MCF 10A (cell line): Measurements from ENCODE around the gene SLC47A1. TPM values are rescaled to one million over a fixed set of nuclear protein-coding genes. Genes with fewer than 3 reads are reported as not detected.

Experiments
- BruUV-seq: library from RNA; stranded (reverse); fragments of 400-500 nt; replicated peaks from 2 replicates; lab custom pipeline; 2021; lab: Mats Ljungman, UMichigan
- CTCF ChIA-PET: fragments of 300-600 bp; sonication (Branson Sonifier 250); formaldehyde crosslinking; extraction: SDS; loops from one replicate; lab custom pipeline; 2021; ENCODE audit warnings: antibody characterized with exemption, inconsistent platforms; lab: Yijun Ruan, JAX
- POLR2A ChIA-PET: fragments of 300-600, 350-650 bp; sonication (Branson Sonifier 250); formaldehyde crosslinking; extraction: SDS; loops from one replicate; lab custom pipeline; 2020; ENCODE audit warnings: antibody characterized with exemption, inconsistent platforms; lab: Yijun Ruan, JAX
- DNase-seq: peaks from one replicate; pipeline ENCODE4 v3.0.0-alpha.2; 2018; ENCODE audit not compliant: unreplicated experiment
- H3K27ac Mint-ChIP-seq: one replicate; pipeline ENCODE4 v1.8.0; 2022; ENCODE audit warnings: mild to moderate bottlenecking, low read depth, mixed read lengths; ENCODE audit not compliant: unreplicated experiment
- H3K27me3 Mint-ChIP-seq: one replicate; pipeline ENCODE4 v1.8.0; 2022; ENCODE audit warnings: mixed read lengths; ENCODE audit not compliant: insufficient read depth, unreplicated experiment
- H3K36me3 Mint-ChIP-seq: one replicate; pipeline ENCODE4 v1.8.0; 2022; ENCODE audit warnings: mild to moderate bottlenecking, moderate library complexity, mixed read lengths; ENCODE audit not compliant: insufficient read depth, unreplicated experiment
- H3K4me1 Mint-ChIP-seq: one replicate; pipeline ENCODE4 v1.8.0; 2022; ENCODE audit warnings: mixed read lengths; ENCODE audit not compliant: insufficient read depth, unreplicated experiment
- H3K4me3 Mint-ChIP-seq: one replicate; pipeline ENCODE4 v1.8.0; 2022; ENCODE audit warnings: mild to moderate bottlenecking, moderate library complexity, mixed read lengths; ENCODE audit not compliant: unreplicated experiment
- H3K9me3 Mint-ChIP-seq: one replicate; pipeline ENCODE4 v1.8.0; 2022; ENCODE audit warnings: mixed read lengths; ENCODE audit not compliant: unreplicated experiment
- intact Hi-C: fragments of 100-400 bp; cut with micrococcal nuclease; formaldehyde crosslinking; loops from 2 replicates; pipeline ENCODE4 v1.14.1; 2022
- total RNA-seq: library from RNA; stranded (reverse); gene quantifications from 2 replicates; pipeline ENCODE4 v1.2.3, GENCODE V29; 2022
- TF ChIP-seq, protein P1 (sequence below): fragments of 200-600 bp; IDR thresholded peaks from one replicate; pipeline ENCODE4 v1.8.0; 2022; ENCODE audit warnings: antibody characterized with exemption, mild to moderate bottlenecking; ENCODE audit not compliant: unreplicated experiment

The SLC47A1 gene
- total RNA-seq, 1 experiment from 2014 or later: 1.1 TPM

DNA sequence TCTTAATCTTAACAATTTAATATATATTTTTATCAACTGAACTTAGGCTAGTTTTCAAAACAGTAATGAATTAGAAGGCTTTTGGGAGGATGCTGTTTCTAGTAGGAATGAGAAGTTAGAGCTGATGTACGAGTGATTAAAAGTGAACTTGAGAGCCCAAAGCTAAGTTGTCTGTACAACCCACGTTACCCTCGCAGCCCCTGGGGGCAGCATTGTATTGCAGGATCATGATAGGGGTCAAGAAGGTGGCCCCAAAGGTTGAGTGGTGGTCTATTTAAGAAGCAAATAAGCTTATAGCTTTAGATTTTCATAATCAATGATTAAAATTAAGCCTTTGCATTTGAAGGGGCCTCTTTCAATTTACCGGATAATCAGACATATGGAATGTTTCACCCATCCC, 81.2 kb downstream of the SLC47A1 start:
- DNase-seq: no peak
- H3K4me3 Mint-ChIP-seq: no peak overlapping the region
- TF ChIP-seq, protein P1, sequence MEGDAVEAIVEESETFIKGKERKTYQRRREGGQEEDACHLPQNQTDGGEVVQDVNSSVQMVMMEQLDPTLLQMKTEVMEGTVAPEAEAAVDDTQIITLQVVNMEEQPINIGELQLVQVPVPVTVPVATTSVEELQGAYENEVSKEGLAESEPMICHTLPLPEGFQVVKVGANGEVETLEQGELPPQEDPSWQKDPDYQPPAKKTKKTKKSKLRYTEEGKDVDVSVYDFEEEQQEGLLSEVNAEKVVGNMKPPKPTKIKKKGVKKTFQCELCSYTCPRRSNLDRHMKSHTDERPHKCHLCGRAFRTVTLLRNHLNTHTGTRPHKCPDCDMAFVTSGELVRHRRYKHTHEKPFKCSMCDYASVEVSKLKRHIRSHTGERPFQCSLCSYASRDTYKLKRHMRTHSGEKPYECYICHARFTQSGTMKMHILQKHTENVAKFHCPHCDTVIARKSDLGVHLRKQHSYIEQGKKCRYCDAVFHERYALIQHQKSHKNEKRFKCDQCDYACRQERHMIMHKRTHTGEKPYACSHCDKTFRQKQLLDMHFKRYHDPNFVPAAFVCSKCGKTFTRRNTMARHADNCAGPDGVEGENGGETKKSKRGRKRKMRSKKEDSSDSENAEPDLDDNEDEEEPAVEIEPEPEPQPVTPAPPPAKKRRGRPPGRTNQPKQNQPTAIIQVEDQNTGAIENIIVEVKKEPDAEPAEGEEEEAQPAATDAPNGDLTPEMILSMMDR: no peak
- no peaks in the 10 kb centered on the region for H3K4me1 Mint-ChIP-seq
- H3K27ac Mint-ChIP-seq: no peak overlapping the region
- POLR2A ChIA-PET: no interaction called here
- no peaks in the 10 kb centered on the region for H3K27me3 Mint-ChIP-seq
- CTCF ChIA-PET: interaction anchor here (1.0 kb wide), 1 partner anchor 9 kb away, joined by 3 read pairs; no protein-coding TSS in a partner anchor
- intact Hi-C loops: no loop called here
- H3K36me3 Mint-ChIP-seq: no peaks in the 10 kb centered on the region
- peaks cover 29% of the 10 kb centered on the region for H3K9me3 Mint-ChIP-seq
- no TSS peak for BruUV-seq

DNA sequence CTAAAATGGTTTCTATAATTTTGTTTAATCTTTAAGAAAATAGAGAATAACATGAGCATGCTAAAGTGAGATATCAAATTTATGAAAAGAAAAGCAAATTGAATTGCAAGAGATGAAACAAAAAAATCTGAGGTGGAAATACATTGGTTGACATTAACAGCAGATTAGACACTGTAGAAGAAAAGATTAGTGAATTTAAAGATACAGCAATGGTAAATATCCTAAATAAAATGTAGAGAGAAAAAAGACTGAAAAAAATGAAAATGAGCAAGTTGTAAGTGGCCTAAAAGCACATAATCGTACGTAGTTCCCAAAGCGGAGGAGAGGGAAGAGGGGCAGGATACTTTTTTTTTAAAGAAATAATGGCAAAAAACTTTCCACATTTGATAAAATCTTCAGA, 84.4 kb downstream of the SLC47A1 start:
- BruUV-seq: no TSS peak
- CTCF ChIA-PET: interaction anchor here (0.6 kb wide), 1 partner anchor 11 kb away, joined by 4 read pairs; no protein-coding TSS in a partner anchor
- Mint-ChIP-seq H3K4me1 (no peaks in the 10 kb centered on the region), H3K27ac (no peak overlapping the region), H3K9me3 (peaks cover 32% of the 10 kb centered on the region), H3K36me3 (no peaks in the 10 kb centered on the region), H3K4me3 (no peak overlapping the region), H3K27me3 (no peaks in the 10 kb centered on the region)
- DNase-seq: no peak
- POLR2A ChIA-PET: no interaction called here
- intact Hi-C loops: no loop called here
- TF ChIP-seq, protein P1: no peak

DNA sequence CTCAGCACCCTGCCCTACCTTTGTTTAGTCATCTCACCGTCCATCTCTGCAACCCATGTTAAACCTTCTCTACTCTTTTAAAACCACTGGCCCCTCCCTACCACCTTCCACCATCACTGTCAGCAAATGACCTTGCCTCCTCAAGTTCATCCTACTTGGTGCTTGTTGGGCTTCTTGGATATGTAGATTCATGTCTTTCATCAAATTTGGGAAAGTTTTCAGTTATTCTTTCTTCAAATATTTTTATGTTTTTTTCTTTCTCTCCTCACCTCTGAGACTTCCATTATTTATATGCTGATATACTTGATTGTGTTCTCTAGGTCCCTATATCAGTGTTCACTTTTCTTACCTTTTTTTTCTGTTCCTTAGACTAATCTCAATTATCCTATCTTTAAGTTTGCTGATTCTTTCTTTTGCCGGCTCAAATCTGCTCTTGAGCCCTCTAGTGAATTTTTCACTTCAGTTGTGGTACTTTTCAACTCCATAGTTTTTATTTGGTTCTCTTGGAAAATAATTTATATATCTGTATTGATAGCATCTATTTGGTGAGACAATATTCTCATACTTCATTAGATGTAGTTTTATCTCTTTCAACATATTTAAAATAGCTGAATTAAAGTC, 86.2 kb downstream of the SLC47A1 start:
- Mint-ChIP-seq H3K36me3 (no peaks in the 10 kb centered on the region), H3K27me3 (no peaks in the 10 kb centered on the region), H3K4me1 (no peaks in the 10 kb centered on the region), H3K27ac (no peak overlapping the region), H3K9me3 (peaks cover 32% of the 10 kb centered on the region), H3K4me3 (no peak overlapping the region)
- CTCF ChIA-PET: no interaction called here
- intact Hi-C loops: no loop called here
- DNase-seq: no peak
- no TSS peak for BruUV-seq
- TF ChIP-seq, protein P1: no peak
- POLR2A ChIA-PET: no interaction called here

DNA sequence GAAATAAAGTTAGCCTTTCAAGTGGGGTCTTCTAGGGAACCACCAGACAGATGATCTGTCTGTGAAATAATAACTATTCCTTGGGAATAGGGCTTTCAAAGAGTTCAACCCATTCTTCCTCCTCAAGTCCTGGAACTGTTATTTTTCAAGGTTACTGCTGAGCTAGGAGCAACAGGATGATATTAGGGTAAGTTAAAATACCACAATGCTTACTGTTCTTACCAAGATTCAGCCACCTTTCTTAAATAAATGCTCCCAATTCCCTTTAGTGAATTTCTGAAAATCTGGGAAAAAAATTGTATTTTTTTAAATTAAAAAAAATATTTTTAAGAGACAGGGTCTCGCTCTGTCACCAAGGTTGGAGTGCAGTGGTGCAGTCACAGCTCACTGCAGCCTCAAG, 88.0 kb downstream of the SLC47A1 start:
- H3K4me3 Mint-ChIP-seq: no peak overlapping the region
- no peaks in the 10 kb centered on the region for H3K27me3 Mint-ChIP-seq
- H3K27ac Mint-ChIP-seq: no peak overlapping the region
- BruUV-seq: no TSS peak
- intact Hi-C loops: no loop called here
- POLR2A ChIA-PET: interaction anchor here (1.5 to 2.1 kb wide), 2 partner anchors 10 to 27 kb away, joined by 4 to 5 read pairs; partner anchors contain the start of gene ALDH3A2
- DNase-seq: no peak
- H3K4me1 Mint-ChIP-seq: no peaks in the 10 kb centered on the region
- TF ChIP-seq, protein P1: no peak
- H3K36me3 Mint-ChIP-seq: no peaks in the 10 kb centered on the region
- CTCF ChIA-PET: no interaction called here
- H3K9me3 Mint-ChIP-seq: peaks cover 30% of the 10 kb centered on the region
